CD14-positive monocyte (primary cell): Measurements from ENCODE around the gene ULK4. TPM values are rescaled to one million over a fixed set of nuclear protein-coding genes. Genes with fewer than 3 reads are reported as not detected.
"Not testable (repeated sequence)": the region's sequence is repeated elsewhere in the genome, so short reads cannot be mapped to it uniquely, and the experiment has no call there.

Experiments used
- DNase-seq, 3 donors: peaks; one replicate each; pipeline ENCODE4 v3.0.0-alpha.2; 2011 to 2022
- H2AFZ ChIP-seq: 2 replicates; pipeline ENCODE4 v1.6.0; 2012; ENCODE audit warnings: mild to moderate bottlenecking, low read depth, low read length, inconsistent platforms; ENCODE audit not compliant: insufficient read depth, poor library complexity, severe bottlenecking
- H3K27ac ChIP-seq, 2 donors: 1 replicate in 1 of 2; 2 replicates in 1 of 2; pipeline ENCODE4 v1.5.1; 2012 to 2013; ENCODE audit warnings: low read length in 2 of 2, control low read depth in 1 of 2, inconsistent platforms in 1 of 2, low read depth in 1 of 2, mild to moderate bottlenecking in 1 of 2
- H3K27me3 ChIP-seq, 2 donors: one replicate each; pipeline versions ENCODE4 v1.6.0 to v1.6.1; 2011 to 2013; ENCODE audit warnings: low read length in 2 of 2; ENCODE audit not compliant: control insufficient read depth in 2 of 2, insufficient read depth in 2 of 2
- H3K36me3 ChIP-seq, 2 donors: replicated peaks in 1 of 2; 1 replicate in 1 of 2; 2 replicates in 1 of 2; pipeline versions ENCODE4 v1.5.1 to v1.6.1; 2012 to 2013; ENCODE audit warnings: low read length in 2 of 2, control low read depth in 1 of 2, inconsistent platforms in 1 of 2, mild to moderate bottlenecking in 1 of 2; ENCODE audit not compliant: insufficient read depth in 2 of 2, control insufficient read depth in 1 of 2
- H3K4me1 ChIP-seq, 2 donors: 1 replicate in 1 of 2; 2 replicates in 1 of 2; pipeline versions ENCODE4 v1.5.1 to v1.6.1; 2012 to 2013; ENCODE audit warnings: low read length in 2 of 2, control low read depth in 1 of 2, inconsistent platforms in 1 of 2, mild to moderate bottlenecking in 1 of 2, moderate library complexity in 1 of 2; ENCODE audit not compliant: insufficient read depth in 2 of 2, control insufficient read depth in 1 of 2
- H3K4me2 ChIP-seq: replicated peaks from 2 replicates; pipeline ENCODE3; 2012; ENCODE audit warnings: low read length, moderate library complexity, mild to moderate bottlenecking; ENCODE audit not compliant: poor library complexity, severe bottlenecking; ENCODE audit errors: extremely low read depth
- H3K4me3 ChIP-seq, 3 experiments: fragments of 200-600 bp in 1 of 3; sonication (generic) in 1 of 3; replicated peaks in 1 of 3; 1 replicate in 2 of 3; 2 replicates in 1 of 3; pipeline ENCODE4 v1.5.1; 2011 to 2013; ENCODE audit warnings: low read length in 3 of 3, mild to moderate bottlenecking in 3 of 3, control low read depth in 2 of 3, low read depth in 2 of 3, inconsistent platforms in 1 of 3, moderate library complexity in 1 of 3
- H3K79me2 ChIP-seq: 2 replicates; pipeline ENCODE4 v1.6.0; 2012; ENCODE audit warnings: mild to moderate bottlenecking, control low read depth, inconsistent platforms, low read length, moderate library complexity; ENCODE audit not compliant: insufficient read depth
- H3K9ac ChIP-seq: 2 replicates; pipeline ENCODE4 v1.6.0; 2017; ENCODE audit warnings: low read length, mild to moderate bottlenecking; ENCODE audit not compliant: insufficient read depth, poor library complexity, severe bottlenecking
- H3K9me3 ChIP-seq, 2 donors: replicated peaks in 1 of 2; 1 replicate in 1 of 2; 2 replicates in 1 of 2; pipeline versions ENCODE4 v1.5.1 to v1.6.1; 2012 to 2013; ENCODE audit warnings: low read length in 2 of 2, control low read depth in 1 of 2; ENCODE audit not compliant: control insufficient read depth in 1 of 2, insufficient read depth in 1 of 2
- H4K20me1 ChIP-seq: 2 replicates; pipeline ENCODE4 v1.6.0; 2012; ENCODE audit warnings: mild to moderate bottlenecking, low read length, control low read depth, moderate library complexity; ENCODE audit not compliant: insufficient read depth
- H3K27ac Mint-ChIP-seq, 7 donors: one replicate each; pipeline ENCODE4 v1.8.0; 2020; ENCODE audit warnings: mild to moderate bottlenecking in 7 of 7, mixed read lengths in 7 of 7, moderate library complexity in 6 of 7, inconsistent platforms in 2 of 7
- H3K27me3 Mint-ChIP-seq, 3 donors: one replicate each; pipeline ENCODE4 v1.8.0; 2021 to 2022; ENCODE audit warnings: low read depth in 3 of 3, mild to moderate bottlenecking in 3 of 3, mixed read lengths in 3 of 3, moderate library complexity in 3 of 3, inconsistent platforms in 1 of 3
- H3K36me3 Mint-ChIP-seq, 2 donors: one replicate each; pipeline ENCODE4 v1.8.0; 2020; ENCODE audit warnings: mixed read lengths in 2 of 2, inconsistent platforms in 1 of 2, mild to moderate bottlenecking in 1 of 2
- H3K4me1 Mint-ChIP-seq: one replicate; pipeline ENCODE4 v1.8.0; 2020; ENCODE audit warnings: mild to moderate bottlenecking, mixed read lengths
- H3K4me3 Mint-ChIP-seq, 2 donors: one replicate each; pipeline ENCODE4 v1.8.0; 2020; ENCODE audit warnings: mild to moderate bottlenecking in 2 of 2, mixed read lengths in 2 of 2, moderate library complexity in 1 of 2
- H3K9me3 Mint-ChIP-seq, 7 donors: one replicate each; pipeline ENCODE4 v1.8.0; 2020 to 2022; ENCODE audit warnings: mixed read lengths in 7 of 7, mild to moderate bottlenecking in 6 of 7, moderate library complexity in 6 of 7, inconsistent platforms in 2 of 7
- CTCF ChIP-seq: fragments of 200-600 bp; IDR thresholded peaks from one replicate; pipeline ENCODE4 v1.8.0; 2022; ENCODE audit warnings: antibody characterized with exemption, mild to moderate bottlenecking
- WGBS: methylation state at CpG from one replicate; pipeline ENCODE4 v1.1.5; 2013; ENCODE audit warnings: missing lambda C conversion rate; ENCODE audit not compliant: insufficient coverage; 5-methylcytosine and 5-hydroxymethylcytosine counted together
- intact Hi-C, 2 donors: fragments of 100-400 bp; cut with micrococcal nuclease; formaldehyde crosslinking; loops; one replicate each; pipeline versions ENCODE4 v1.15.0 to v1.15.1; 2023
- polyA plus RNA-seq, 3 donors: library from polyadenylated mRNA; depleted of rRNA in 1 of 3; unstranded in 2 of 3; stranded (reverse) in 1 of 3; fragments of 300-500 nt in 2 of 3; fragments of >200 nt in 1 of 3; fragmentation: Illumina TruSeq in 2 of 3; gene quantifications; 1 replicate in 2 of 3; 2 replicates in 1 of 3; pipeline ENCODE4 v1.2.3, GENCODE V29; 2012 to 2021

The ULK4 gene
- polyA plus RNA-seq, 3 donors = 6.7 to 14.0 (median 11.8) TPM

- peak overlapping the region; percentile 83 for H2AFZ ChIP-seq
- Mint-ChIP-seq H3K4me1 (peaks cover 11% of the 10 kb centered on the region), H3K27me3 (peaks cover 0 to 2% (median 1%) of the 10 kb centered on the region in 3 donors), H3K4me3 (no peak overlapping the region), H3K36me3 (no peaks in the 10 kb centered on the region), H3K27ac (peak overlapping the region in 2 of 7 donors; percentile 91 to 95), H3K9me3 (peaks cover 0 to 8% (median 3%) of the 10 kb centered on the region in 7 donors)
- no peaks in the 10 kb centered on the region for H3K36me3 ChIP-seq
- DNase-seq = no peak
- no peak overlapping the region for H3K27ac ChIP-seq
- intact Hi-C loops = no loop called here
- no peaks in the 10 kb centered on the region for H3K79me2 ChIP-seq
- no peaks in the 10 kb centered on the region for H4K20me1 ChIP-seq
- WGBS = 95% methylated on average over 2 of the region's 2 CpGs
- no peak for TF ChIP-seq CTCF
- no peak overlapping the region for H3K4me3 ChIP-seq
- no peak overlapping the region for H3K9ac ChIP-seq
- H3K9me3 ChIP-seq = no peaks in the 10 kb centered on the region
- no peak overlapping the region for H3K4me2 ChIP-seq
- H3K27me3 ChIP-seq = no peaks in the 10 kb centered on the region
- peaks cover 11 to 12% of the 10 kb centered on the region in 2 donors for H3K4me1 ChIP-seq
These were observed 24.7 kb upstream of the ULK4 start for GRCh38 chr3:41986561-41986960.

GRCh38 chr3:41985018-41985417 is 23.1 kb upstream of the ULK4 start:
- Mint-ChIP-seq H3K4me1 (peaks cover 11% of the 10 kb centered on the region), H3K4me3 (no peak overlapping the region), H3K27ac (no peak overlapping the region), H3K36me3 (no peaks in the 10 kb centered on the region), H3K27me3 (peaks cover 0 to 2% (median 1%) of the 10 kb centered on the region in 3 donors), H3K9me3 (peaks cover 0 to 8% (median 3%) of the 10 kb centered on the region in 7 donors)
- intact Hi-C loops = no loop called here
- TF ChIP-seq CTCF = no peak
- Histone ChIP-seq H2AFZ (no peak overlapping the region), H3K27ac (no peak overlapping the region), H3K27me3 (no peaks in the 10 kb centered on the region), H3K4me1 (peaks cover 11 to 12% of the 10 kb centered on the region in 2 donors), H3K4me2 (no peak overlapping the region), H3K9ac (no peak overlapping the region), H3K79me2 (no peaks in the 10 kb centered on the region), H3K36me3 (no peaks in the 10 kb centered on the region), H3K9me3 (no peaks in the 10 kb centered on the region), H4K20me1 (no peaks in the 10 kb centered on the region), H3K4me3 (no peak overlapping the region)
- no peak for DNase-seq
- whole genome bisulfite sequencing = no CpG with 5 or more reads among the region's 1 CpG

- H3K9me3 ChIP-seq, H3K36me3 Mint-ChIP-seq, H3K9ac ChIP-seq, H3K27me3 ChIP-seq, H4K20me1 ChIP-seq, intact Hi-C loops, H3K27me3 Mint-ChIP-seq, H3K79me2 ChIP-seq, H3K4me2 ChIP-seq, H2AFZ ChIP-seq, H3K27ac Mint-ChIP-seq, DNase-seq, H3K36me3 ChIP-seq, H3K4me3 Mint-ChIP-seq, H3K4me3 ChIP-seq, H3K27ac ChIP-seq, H3K9me3 Mint-ChIP-seq: not testable (repeated sequence)
- H3K4me1 Mint-ChIP-seq = peaks cover 11% of the 10 kb centered on the region
- H3K4me1 ChIP-seq = peaks cover 11 to 12% of the 10 kb centered on the region in 2 donors
- WGBS = 99% methylated on average over 10 of the region's 32 CpGs
These were observed 21.2 kb upstream of the ULK4 start for GRCh38 chr3:41983091-41983490.
